NT2/D1 (cell line): ENCODE results near the gene MRPL40.

Experiments used
- DNase-seq: peaks from one replicate; pipeline ENCODE4 v3.0.0-alpha.2; 2011; ENCODE audit warnings: low read depth, low spot score
- H3K27me3 ChIP-seq: 2 replicates; pipeline ENCODE4 v1.6.0; 2011; ENCODE audit warnings: mild to moderate bottlenecking; ENCODE audit not compliant: insufficient read length, insufficient read depth
- H3K36me3 ChIP-seq: 2 replicates; pipeline ENCODE4 v1.6.1; 2011; ENCODE audit warnings: mild to moderate bottlenecking, low read length, mixed read lengths; ENCODE audit not compliant: insufficient read depth, insufficient read length
- H3K4me1 ChIP-seq: 2 replicates; pipeline ENCODE4 v1.5.1; 2011; ENCODE audit not compliant: insufficient read depth, insufficient read length
- H3K4me3 ChIP-seq: 2 replicates; pipeline ENCODE4 v1.5.1; 2011; ENCODE audit warnings: low read depth; ENCODE audit not compliant: insufficient read length
- H3K9ac ChIP-seq: 2 replicates; pipeline ENCODE4 v1.6.0; 2011; ENCODE audit warnings: low read depth; ENCODE audit not compliant: insufficient read length
- H3K9me3 ChIP-seq: 2 replicates; pipeline ENCODE4 v1.5.1; 2011; ENCODE audit warnings: mild to moderate bottlenecking, low read length; ENCODE audit not compliant: insufficient read depth
- SUZ12 ChIP-seq: IDR thresholded peaks from 2 replicates; pipeline ENCODE4 v1.6.1; 2011; ENCODE audit not compliant: insufficient read length, insufficient read depth; ENCODE audit errors: extremely low read depth
- YY1 ChIP-seq: IDR thresholded peaks from 2 replicates; pipeline ENCODE4 v1.6.1; 2011; ENCODE audit not compliant: insufficient read length, insufficient read depth
- ZNF274 ChIP-seq: IDR thresholded peaks from 2 replicates; pipeline ENCODE4 v1.6.1; 2011; ENCODE audit warnings: mild to moderate bottlenecking, low read depth, low read length

The MRPL40 gene

GRCh38 chr22:19460036-19460435, 27.7 kb downstream of the MRPL40 start:
- H3K9me3 ChIP-seq = no peaks in the 10 kb centered on the region
- no peak for TF ChIP-seq YY1
- TF ChIP-seq SUZ12 = no peak
- H3K36me3 ChIP-seq = peaks cover 69% of the 10 kb centered on the region
- H3K4me3 ChIP-seq = no peak overlapping the region
- H3K4me1 ChIP-seq = no peaks in the 10 kb centered on the region
- H3K27me3 ChIP-seq = no peaks in the 10 kb centered on the region
- H3K9ac ChIP-seq = no peak overlapping the region
- DNase-seq = no peak

- no peaks in the 10 kb centered on the region for H3K9me3 ChIP-seq
- no peak for TF ChIP-seq YY1
- no peak for TF ChIP-seq SUZ12
- TF ChIP-seq ZNF274 = no peak
- peaks cover 68% of the 10 kb centered on the region for H3K36me3 ChIP-seq
- no peak for DNase-seq
- H3K27me3 ChIP-seq = no peaks in the 10 kb centered on the region
- no peak overlapping the region for H3K9ac ChIP-seq
- H3K4me1 ChIP-seq = no peaks in the 10 kb centered on the region
- no peak overlapping the region for H3K4me3 ChIP-seq
These were observed 29.2 kb downstream of the MRPL40 start for GRCh38 chr22:19461506-19461905.

GRCh38 chr22:19463008-19463407, 30.7 kb downstream of the MRPL40 start:
- Histone ChIP-seq H3K36me3 (peaks cover 68% of the 10 kb centered on the region), H3K27me3 (no peaks in the 10 kb centered on the region), H3K9me3 (no peaks in the 10 kb centered on the region), H3K4me1 (no peaks in the 10 kb centered on the region), H3K4me3 (no peak overlapping the region), H3K9ac (no peak overlapping the region)
- DNase-seq = no peak
- TF ChIP-seq YY1 (no peak), ZNF274 (no peak), SUZ12 (no peak)

GRCh38 chr22:19463491-19464469, 31.4 kb downstream of the MRPL40 start:
- peaks cover 75% of the 10 kb centered on the region for H3K36me3 ChIP-seq
- H3K4me1 ChIP-seq = no peaks in the 10 kb centered on the region
- TF ChIP-seq SUZ12 = no peak
- no peak for TF ChIP-seq YY1
- no peak for TF ChIP-seq ZNF274
- H3K4me3 ChIP-seq = no peak overlapping the region
- no peaks in the 10 kb centered on the region for H3K27me3 ChIP-seq
- H3K9me3 ChIP-seq = no peaks in the 10 kb centered on the region
- H3K9ac ChIP-seq = no peak overlapping the region
- no peak for DNase-seq

- no peaks in the 10 kb centered on the region for H3K9me3 ChIP-seq
- H3K27me3 ChIP-seq = no peaks in the 10 kb centered on the region
- H3K4me3 ChIP-seq = no peak overlapping the region
- peaks cover 82% of the 10 kb centered on the region for H3K36me3 ChIP-seq
- no peak for TF ChIP-seq SUZ12
- TF ChIP-seq ZNF274 = no peak
- no peak for TF ChIP-seq YY1
- DNase-seq = no peak
- no peak overlapping the region for H3K9ac ChIP-seq
- H3K4me1 ChIP-seq = no peaks in the 10 kb centered on the region
These were observed 32.2 kb downstream of the MRPL40 start for GRCh38 chr22:19464546-19464945.

- no peaks in the 10 kb centered on the region for H3K4me1 ChIP-seq
- no peak overlapping the region for H3K9ac ChIP-seq
- DNase-seq = no peak
- H3K4me3 ChIP-seq = no peak overlapping the region
- peaks cover 87% of the 10 kb centered on the region for H3K36me3 ChIP-seq
- H3K9me3 ChIP-seq = no peaks in the 10 kb centered on the region
- H3K27me3 ChIP-seq = no peaks in the 10 kb centered on the region
- TF ChIP-seq ZNF274 (no peak), SUZ12 (no peak), YY1 (no peak)
These were observed 32.6 kb downstream of the MRPL40 start for GRCh38 chr22:19464975-19465374.

GRCh38 chr22:19466126-19466716, 33.9 kb downstream of the MRPL40 start:
- H3K27me3 ChIP-seq = no peaks in the 10 kb centered on the region
- peaks cover 91% of the 10 kb centered on the region for H3K36me3 ChIP-seq
- no peak overlapping the region for H3K4me3 ChIP-seq
- no peaks in the 10 kb centered on the region for H3K4me1 ChIP-seq
- DNase-seq = no peak
- no peaks in the 10 kb centered on the region for H3K9me3 ChIP-seq
- H3K9ac ChIP-seq = no peak overlapping the region
- no peak for TF ChIP-seq YY1
- no peak for TF ChIP-seq ZNF274
- no peak for TF ChIP-seq SUZ12
